HG03108 (cell line): Measurements from ENCODE around the gene PEX10.
"Not testable (repeated sequence)": the region's sequence is repeated elsewhere in the genome, so short reads cannot be mapped to it uniquely, and the experiment has no call there.

Experiments
- ATAC-seq: cut with Tn5 transposase; IDR thresholded peaks from one replicate; pipeline ENCODE4 v1.9.1; 2021; ENCODE audit warnings: moderate library complexity; ENCODE audit not compliant: unreplicated experiment

Gene PEX10

GRCh38 chr1:2443277-2444137 lies 31.1 kb upstream of the PEX10 start:
- ATAC-seq, result no peak

- no peak for ATAC-seq
Measured at GRCh38 chr1:2442661-2443060, 30.3 kb upstream of the PEX10 start.

- ATAC-seq, result no peak
Measured at GRCh38 chr1:2441746-2442145, 29.4 kb upstream of the PEX10 start.

GRCh38 chr1:2440346-2440745 lies 28.0 kb upstream of the PEX10 start:
- not testable (repeated sequence) for ATAC-seq

GRCh38 chr1:2439369-2439768 lies 27.0 kb upstream of the PEX10 start:
- no peak for ATAC-seq

GRCh38 chr1:2438641-2439040 lies 26.3 kb upstream of the PEX10 start:
- ATAC-seq, result no peak

GRCh38 chr1:2438038-2438437 lies 25.7 kb upstream of the PEX10 start:
- no peak for ATAC-seq

- no peak for ATAC-seq
Measured at GRCh38 chr1:2437617-2438016, 25.3 kb upstream of the PEX10 start.

GRCh38 chr1:2436876-2437275 lies 24.5 kb upstream of the PEX10 start:
- no peak for ATAC-seq

GRCh38 chr1:2435746-2436355 lies 23.5 kb upstream of the PEX10 start:
- no peak for ATAC-seq

- no peak for ATAC-seq
Measured at GRCh38 chr1:2435091-2435490, 22.7 kb upstream of the PEX10 start.

GRCh38 chr1:2433936-2434655 lies 21.7 kb upstream of the PEX10 start:
- no peak for ATAC-seq

- no peak for ATAC-seq
Measured at GRCh38 chr1:2433196-2433595, 20.8 kb upstream of the PEX10 start.

GRCh38 chr1:2432441-2432844 lies 20.1 kb upstream of the PEX10 start:
- ATAC-seq, result no peak

- no peak for ATAC-seq
Measured at GRCh38 chr1:2431518-2431917, 19.2 kb upstream of the PEX10 start.

- no peak for ATAC-seq
Measured at GRCh38 chr1:2431103-2431502, 18.7 kb upstream of the PEX10 start.

- no peak for ATAC-seq
Measured at GRCh38 chr1:2430592-2430973, 18.2 kb upstream of the PEX10 start.

GRCh38 chr1:2429780-2430591 lies 17.6 kb upstream of the PEX10 start:
- no peak for ATAC-seq

- ATAC-seq, result no peak
Measured at GRCh38 chr1:2428490-2428889, 16.1 kb upstream of the PEX10 start.

- no peak for ATAC-seq
Measured at GRCh38 chr1:2427976-2428375, 15.6 kb upstream of the PEX10 start.

GRCh38 chr1:2427051-2427450 lies 14.7 kb upstream of the PEX10 start:
- ATAC-seq, result no peak
